HCT116 (cell line): ENCODE data around the gene MYO10. TPM values are rescaled to one million over a fixed set of nuclear protein-coding genes. Genes with fewer than 3 reads are reported as not detected.

ENCODE experiments used
- ATAC-seq: fragments of 200-7000 bp; cut with Tn5 transposase; 2 replicates; pipeline ENCODE4 v1.9.1; 2020; ENCODE audit warnings: mild to moderate bottlenecking, moderate library complexity
- BruUV-seq: library from RNA; stranded (reverse); fragments of 400-500 nt; replicated peaks from 2 replicates; lab custom pipeline; 2021; lab: Mats Ljungman, UMichigan
- CTCF ChIA-PET: fragments of 300-600 bp; sonication (Branson Sonifier 250); formaldehyde crosslinking; loops from one replicate; lab custom pipeline; 2021; ENCODE audit warnings: antibody characterized with exemption; lab: Charles Lee
- POLR2A ChIA-PET: fragments of 300-600, 350-600 bp; sonication (Branson Sonifier 250); formaldehyde crosslinking; loops from one replicate; lab custom pipeline; 2021; ENCODE audit warnings: antibody characterized with exemption; lab: Charles Lee
- RAD21 ChIA-PET, 2 experiments: fragments of 300-600 bp; sonication (Branson Sonifier 250); formaldehyde crosslinking; loops; one replicate each; lab custom pipeline; 2023; ENCODE audit warnings: low total read pairs in 2 of 2; ENCODE audit not compliant: uncharacterized antibody in 2 of 2, unreplicated experiment in 2 of 2, low non-redundant PET in 1 of 2; lab: Charles Lee
- DNase-seq: peaks from one replicate; pipeline ENCODE4 v3.0.0-alpha.2; 2010; ENCODE audit warnings: low read depth, low spot score
- H2AFZ ChIP-seq: fragments of 200-600 bp; shearing (Covaris generic), sonication (generic); 2 replicates; pipeline ENCODE4 v1.6.1; 2017; ENCODE audit warnings: low read depth, mixed run types, mixed read lengths, antibody characterized with exemption, low read length; ENCODE audit not compliant: poor library complexity, severe bottlenecking
- H3K27ac ChIP-seq: 2 replicates; pipeline ENCODE4 v1.5.1; 2012; ENCODE audit warnings: low read depth, low read length
- H3K27me3 ChIP-seq: fragments of 200-600 bp; sonication (generic); 2 replicates; pipeline ENCODE4 v1.6.1; 2016; ENCODE audit warnings: mixed run types, low read length, mixed read lengths; ENCODE audit not compliant: insufficient read depth
- H3K36me3 ChIP-seq, 2 experiments: fragments of 200-500 bp in 1 of 2; fragments of 200-600 bp in 1 of 2; sonication (Bioruptor generic) in 1 of 2; sonication (generic) in 1 of 2; 2 replicates each; pipeline versions ENCODE4 v1.5.1 to v1.6.1; 2014 to 2016; ENCODE audit warnings: low read length in 2 of 2, inconsistent platforms in 1 of 2, mixed read lengths in 1 of 2, mixed run types in 1 of 2; ENCODE audit not compliant: insufficient read depth in 2 of 2, control insufficient read depth in 1 of 2
- H3K4me1 ChIP-seq, 2 experiments: fragments of 200-600 bp in 1 of 2; sonication (generic) in 1 of 2; 2 replicates each; pipeline versions ENCODE4 v1.5.1 to v1.6.1; 2012 to 2017; ENCODE audit warnings: low read length in 2 of 2, inconsistent platforms in 1 of 2, mild to moderate bottlenecking in 1 of 2, mixed read lengths in 1 of 2, mixed run types in 1 of 2, moderate library complexity in 1 of 2; ENCODE audit not compliant: insufficient read depth in 2 of 2, control insufficient read depth in 1 of 2
- H3K4me2 ChIP-seq: fragments of 200-600 bp; sonication (generic); 2 replicates; pipeline ENCODE4 v1.6.1; 2017; ENCODE audit warnings: mixed run types, low read length, mixed read lengths
- H3K4me3 ChIP-seq, 2 experiments: fragments of 200-600 bp in 1 of 2; sonication (generic) in 1 of 2; replicated peaks in 1 of 2; 2 replicates each; pipeline ENCODE4 v1.5.1; 2011 to 2016; ENCODE audit warnings: low read length in 2 of 2, control low read depth in 1 of 2, low read depth in 1 of 2, mild to moderate bottlenecking in 1 of 2, mixed read lengths in 1 of 2, mixed run types in 1 of 2
- H3K79me2 ChIP-seq: fragments of 200-600 bp; sonication (generic); 2 replicates; pipeline ENCODE4 v1.6.1; 2017; ENCODE audit warnings: mild to moderate bottlenecking, mixed run types, low read length, moderate library complexity, mixed read lengths; ENCODE audit not compliant: insufficient read depth
- H3K9ac ChIP-seq: fragments of 200-600 bp; sonication (generic); 2 replicates; pipeline ENCODE4 v1.6.1; 2016; ENCODE audit warnings: low read length, mixed read lengths
- H3K9me2 ChIP-seq: fragments of 200-600 bp; sonication (generic), shearing (Covaris generic); 2 replicates; pipeline ENCODE4 v1.6.1; 2017; ENCODE audit warnings: mixed run types, mild to moderate bottlenecking, moderate library complexity; ENCODE audit not compliant: insufficient read depth
- H3K9me3 ChIP-seq, 2 experiments: fragments of 200-500 bp in 1 of 2; fragments of 200-600 bp in 1 of 2; sonication (Bioruptor generic) in 1 of 2; sonication (generic) in 1 of 2; 2 replicates each; pipeline ENCODE4 v1.6.1; 2014 to 2017; ENCODE audit warnings: low read length in 2 of 2, mixed read lengths in 2 of 2, inconsistent platforms in 1 of 2, low read depth in 1 of 2, mild to moderate bottlenecking in 1 of 2, mixed run types in 1 of 2, moderate library complexity in 1 of 2; ENCODE audit not compliant: control insufficient read depth in 1 of 2, insufficient read depth in 1 of 2
- H4K20me1 ChIP-seq: fragments of 200-600 bp; sonication (generic), shearing (Covaris generic); 2 replicates; pipeline ENCODE4 v1.6.1; 2017; ENCODE audit warnings: mixed run types, mild to moderate bottlenecking, moderate library complexity; ENCODE audit not compliant: insufficient read depth
- ATF3 ChIP-seq: IDR thresholded peaks from 2 replicates; pipeline ENCODE4 v1.6.1; 2012
- CBX3 ChIP-seq: IDR thresholded peaks from 2 replicates; pipeline ENCODE4 v1.6.1; 2012; ENCODE audit warnings: low read depth
- CEBPB ChIP-seq: IDR thresholded peaks from 2 replicates; pipeline ENCODE4 v1.6.1; 2012; ENCODE audit warnings: low read depth
- EZH2phosphoT487 ChIP-seq: fragments of 200-600 bp; IDR thresholded peaks from 2 replicates; pipeline ENCODE4 v1.6.1; 2018; ENCODE audit warnings: antibody characterized with exemption, borderline replicate concordance
- FOSL1 ChIP-seq: IDR thresholded peaks from 2 replicates; pipeline ENCODE4 v1.6.1; 2012; ENCODE audit warnings: low read depth
- REST ChIP-seq: IDR thresholded peaks from 2 replicates; pipeline ENCODE4 v1.6.1; 2012; ENCODE audit warnings: low read depth
- SRF ChIP-seq: IDR thresholded peaks from 2 replicates; pipeline ENCODE4 v1.6.1; 2012; ENCODE audit warnings: low read depth
- ZFX ChIP-seq: fragments of 450-650 bp; IDR thresholded peaks from 2 replicates; pipeline ENCODE4 v1.6.1; 2017
- ZNF274 ChIP-seq: fragments of 200-500 bp; sonication (Bioruptor generic); IDR thresholded peaks from 2 replicates; pipeline ENCODE4 v1.6.1; 2014; ENCODE audit warnings: mild to moderate bottlenecking, low read depth, low read length, inconsistent platforms
- intact Hi-C: fragments of 100-400 bp; cut with micrococcal nuclease; formaldehyde crosslinking; loops from 2 replicates; pipeline ENCODE4 v1.10.0; 2022
- total RNA-seq: library from RNA; stranded (reverse); gene quantifications from one replicate; pipeline ENCODE4 v1.2.1, GENCODE V29; 2021; ENCODE audit not compliant: unreplicated experiment

The MYO10 gene
- total RNA-seq, 1 experiment from 2014 or later = 34.9 TPM

- Histone ChIP-seq H3K9me2 (no peaks in the 10 kb centered on the region), H3K27ac (no peak overlapping the region), H3K4me1 (peaks cover 54 to 68% of the 10 kb centered on the region in 2 experiments), H3K4me3 (no peak overlapping the region), H3K9me3 (no peaks in the 10 kb centered on the region), H3K79me2 (peaks cover 84% of the 10 kb centered on the region), H2AFZ (no peak overlapping the region), H4K20me1 (no peaks in the 10 kb centered on the region), H3K4me2 (no peak overlapping the region), H3K36me3 (no peaks in the 10 kb centered on the region), H3K27me3 (no peaks in the 10 kb centered on the region), H3K9ac (no peak overlapping the region)
- ChIA-PET POLR2A (no interaction called here), CTCF (no interaction called here), RAD21 (no interaction called here)
- intact Hi-C loops = no loop called here
- TF ChIP-seq ZFX = no peak
- no peak for TF ChIP-seq ZNF274
- TF ChIP-seq CEBPB = no peak
- no peak for TF ChIP-seq FOSL1
- no peak for TF ChIP-seq ATF3
- no peak for TF ChIP-seq EZH2phosphoT487
- TF ChIP-seq REST = no peak
- TF ChIP-seq CBX3 = no peak
- TF ChIP-seq SRF = no peak
- ATAC-seq (no peak), DNase-seq (no peak)
- BruUV-seq = no TSS peak
Measured at GRCh38 chr5:16884595-16884994, 51.5 kb downstream of the MYO10 start.
